ENCODE results near the gene ZBTB32.

ZBTB32 gene

DNA sequence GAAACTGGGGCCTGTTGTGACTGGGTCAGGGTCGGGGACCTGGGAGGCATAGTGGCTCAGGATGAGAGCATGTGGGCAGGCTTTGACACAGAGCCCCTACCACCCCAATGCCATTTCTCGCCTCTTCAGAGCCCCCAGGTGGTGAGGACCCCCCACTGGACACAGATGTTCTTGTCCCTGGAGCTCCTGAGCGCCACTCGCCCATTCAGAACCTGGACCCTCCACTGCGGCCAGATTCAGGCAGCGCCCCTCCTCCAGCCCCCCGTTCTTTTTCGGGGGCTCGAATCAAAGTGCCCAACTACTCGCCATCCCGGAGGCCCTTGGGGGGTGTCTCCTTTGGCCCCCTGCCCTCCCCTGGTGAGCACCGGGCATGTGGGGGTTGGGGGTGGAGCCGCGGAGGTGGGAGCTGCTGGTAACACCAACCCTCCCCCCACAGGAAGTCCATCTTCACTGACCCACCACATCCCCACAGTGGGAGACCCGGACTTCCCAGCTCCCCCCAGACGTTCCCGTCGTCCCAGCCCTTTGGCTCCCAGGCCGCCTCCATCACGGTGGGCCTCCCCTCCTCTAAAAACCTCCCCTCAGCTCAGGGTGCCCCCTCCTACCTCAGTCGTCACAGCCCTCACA is 27.5 kb downstream of the ZBTB32 start:
- H3K4me3 ChIP-seq (ENCODE audit: low read length), result no peak overlapping the region
- DNase-seq (ENCODE audit: low read depth), result no peak
- TF ChIP-seq, protein P1, sequence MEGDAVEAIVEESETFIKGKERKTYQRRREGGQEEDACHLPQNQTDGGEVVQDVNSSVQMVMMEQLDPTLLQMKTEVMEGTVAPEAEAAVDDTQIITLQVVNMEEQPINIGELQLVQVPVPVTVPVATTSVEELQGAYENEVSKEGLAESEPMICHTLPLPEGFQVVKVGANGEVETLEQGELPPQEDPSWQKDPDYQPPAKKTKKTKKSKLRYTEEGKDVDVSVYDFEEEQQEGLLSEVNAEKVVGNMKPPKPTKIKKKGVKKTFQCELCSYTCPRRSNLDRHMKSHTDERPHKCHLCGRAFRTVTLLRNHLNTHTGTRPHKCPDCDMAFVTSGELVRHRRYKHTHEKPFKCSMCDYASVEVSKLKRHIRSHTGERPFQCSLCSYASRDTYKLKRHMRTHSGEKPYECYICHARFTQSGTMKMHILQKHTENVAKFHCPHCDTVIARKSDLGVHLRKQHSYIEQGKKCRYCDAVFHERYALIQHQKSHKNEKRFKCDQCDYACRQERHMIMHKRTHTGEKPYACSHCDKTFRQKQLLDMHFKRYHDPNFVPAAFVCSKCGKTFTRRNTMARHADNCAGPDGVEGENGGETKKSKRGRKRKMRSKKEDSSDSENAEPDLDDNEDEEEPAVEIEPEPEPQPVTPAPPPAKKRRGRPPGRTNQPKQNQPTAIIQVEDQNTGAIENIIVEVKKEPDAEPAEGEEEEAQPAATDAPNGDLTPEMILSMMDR (IDR thresholded peaks at IDR 0.05; ENCODE audit: insufficient read depth, low read depth, low read length, missing control alignments), result no peak

DNA sequence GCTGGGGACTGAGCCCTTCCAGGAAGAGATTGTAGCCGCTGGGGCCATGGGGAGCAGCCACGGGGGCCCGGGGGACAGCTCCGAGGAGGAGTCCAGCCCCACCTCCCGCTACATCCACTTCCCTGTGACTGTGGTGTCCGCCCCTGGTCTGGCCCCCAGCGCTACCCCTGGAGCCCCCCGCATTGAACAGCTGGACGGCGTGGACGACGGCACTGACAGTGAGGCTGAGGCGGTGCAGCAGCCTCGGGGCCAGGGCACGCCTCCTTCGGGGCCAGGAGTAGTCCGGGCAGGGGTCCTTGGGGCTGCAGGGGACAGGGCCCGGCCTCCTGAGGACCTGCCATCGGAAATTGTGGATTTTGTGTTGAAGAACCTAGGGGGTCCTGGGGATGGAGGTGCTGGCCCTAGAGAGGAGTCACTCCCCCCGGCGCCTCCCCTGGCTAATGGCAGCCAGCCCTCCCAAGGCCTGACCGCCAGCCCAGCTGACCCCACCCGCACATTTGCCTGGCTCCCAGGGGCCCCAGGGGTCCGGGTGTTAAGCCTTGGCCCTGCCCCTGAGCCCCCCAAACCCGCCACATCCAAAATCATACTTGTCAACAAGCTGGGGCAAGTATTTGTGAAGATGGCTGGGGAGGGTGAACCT is 28.3 kb downstream of the ZBTB32 start:
- H3K4me3 ChIP-seq (ENCODE audit: low read length), result no peak overlapping the region
- TF ChIP-seq, protein P1 (IDR thresholded peaks at IDR 0.05; ENCODE audit: insufficient read depth, low read depth, low read length, missing control alignments), result no peak
- DNase-seq (ENCODE audit: low read depth), result no peak

DNA sequence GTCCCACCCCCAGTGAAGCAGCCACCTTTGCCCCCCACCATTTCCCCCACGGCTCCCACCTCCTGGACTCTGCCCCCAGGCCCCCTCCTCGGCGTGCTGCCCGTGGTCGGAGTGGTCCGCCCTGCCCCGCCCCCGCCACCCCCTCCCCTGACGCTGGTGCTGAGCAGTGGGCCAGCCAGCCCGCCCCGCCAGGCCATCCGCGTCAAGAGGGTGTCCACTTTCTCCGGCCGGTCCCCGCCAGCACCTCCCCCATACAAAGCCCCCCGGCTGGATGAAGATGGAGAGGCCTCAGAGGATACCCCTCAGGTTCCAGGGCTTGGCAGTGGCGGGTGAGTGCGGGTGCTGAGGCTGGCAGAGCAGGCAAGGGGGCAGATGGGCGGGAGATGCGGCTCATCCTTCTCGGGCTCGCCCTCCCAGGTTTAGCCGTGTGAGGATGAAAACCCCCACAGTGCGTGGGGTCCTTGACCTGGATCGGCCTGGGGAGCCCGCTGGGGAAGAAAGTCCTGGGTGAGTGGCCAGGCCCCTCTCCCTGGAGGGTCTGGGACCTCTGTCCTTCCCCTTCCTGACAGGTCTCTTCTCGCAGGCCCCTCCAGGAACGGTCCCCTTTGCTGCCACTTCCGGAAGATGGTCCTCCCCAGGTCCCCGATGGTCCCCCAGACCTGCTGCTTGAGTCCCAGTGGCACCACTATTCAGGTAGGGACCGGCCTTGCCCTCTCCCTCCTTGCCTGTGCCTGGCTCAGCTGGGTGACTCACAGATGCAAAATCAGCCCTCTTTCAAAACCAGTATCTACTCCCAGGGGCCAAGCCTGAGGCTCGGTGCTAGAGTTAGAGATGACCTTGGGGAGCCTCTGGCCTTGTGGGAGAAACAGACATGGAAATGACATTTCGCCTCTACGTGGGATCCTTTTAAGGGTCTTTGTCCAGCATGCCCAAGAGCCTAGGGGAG is 29.1 kb downstream of the ZBTB32 start:
- TF ChIP-seq, protein P1 (IDR thresholded peaks at IDR 0.05; ENCODE audit: insufficient read depth, low read depth, low read length, missing control alignments), result no peak
- DNase-seq (ENCODE audit: low read depth), result no peak
- H3K4me3 ChIP-seq (ENCODE audit: low read length), result no peak overlapping the region

DNA sequence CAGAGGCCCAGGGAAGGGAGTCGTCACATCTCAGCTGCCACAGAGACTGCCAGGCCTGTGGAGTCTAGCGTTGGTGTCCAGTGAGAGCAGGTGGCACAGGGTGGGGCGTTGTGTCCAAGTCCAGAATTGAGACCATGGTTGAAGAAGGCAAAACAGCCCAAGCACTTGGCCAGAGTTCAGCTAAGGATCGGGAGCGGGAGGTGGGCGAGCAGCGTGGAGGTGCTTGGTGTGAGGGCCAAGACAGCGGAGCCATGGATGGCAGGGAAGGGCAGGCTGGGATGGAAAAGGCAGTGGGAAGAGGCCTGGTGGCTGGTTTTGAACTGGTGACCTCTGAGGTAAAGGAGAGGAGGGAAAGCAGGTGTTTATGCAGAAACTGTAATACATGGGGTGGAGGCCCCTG is 29.9 kb downstream of the ZBTB32 start:
- H3K4me3 ChIP-seq (ENCODE audit: low read length), result no peak overlapping the region

DNA sequence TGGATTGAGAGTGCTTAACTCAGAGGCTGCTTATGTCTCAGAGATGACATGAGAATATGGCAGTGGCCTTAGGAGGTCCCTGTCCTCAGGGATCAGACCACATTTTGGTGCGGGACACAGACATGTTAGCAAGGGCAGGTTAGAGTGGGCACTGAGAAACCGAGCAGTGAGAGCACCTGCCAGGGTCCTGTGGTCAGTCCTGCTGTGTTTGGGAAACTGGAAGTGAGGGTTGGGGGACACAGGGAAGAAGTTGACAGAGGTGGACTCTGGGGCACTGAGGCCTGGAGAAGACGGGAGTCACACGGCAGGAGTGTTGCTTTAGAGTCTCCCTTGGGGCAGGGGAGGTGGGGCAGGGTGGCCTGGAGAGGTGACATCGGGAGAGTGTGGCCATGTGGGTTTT is 30.5 kb downstream of the ZBTB32 start:
- no peak for DNase-seq (ENCODE audit: low read depth)
- no peak overlapping the region for H3K4me3 ChIP-seq (ENCODE audit: low read length)
- TF ChIP-seq, protein P1 (IDR thresholded peaks at IDR 0.05; ENCODE audit: insufficient read depth, low read depth, low read length, missing control alignments), result no peak

More for the DNA sequence above, 29.9 kb downstream of the ZBTB32 start:
- TF ChIP-seq, protein P1 (IDR thresholded peaks at IDR 0.05; ENCODE audit: insufficient read depth, low read depth, low read length, missing control alignments), result no peak
- DNase-seq (ENCODE audit: low read depth), result no peak

DNA sequence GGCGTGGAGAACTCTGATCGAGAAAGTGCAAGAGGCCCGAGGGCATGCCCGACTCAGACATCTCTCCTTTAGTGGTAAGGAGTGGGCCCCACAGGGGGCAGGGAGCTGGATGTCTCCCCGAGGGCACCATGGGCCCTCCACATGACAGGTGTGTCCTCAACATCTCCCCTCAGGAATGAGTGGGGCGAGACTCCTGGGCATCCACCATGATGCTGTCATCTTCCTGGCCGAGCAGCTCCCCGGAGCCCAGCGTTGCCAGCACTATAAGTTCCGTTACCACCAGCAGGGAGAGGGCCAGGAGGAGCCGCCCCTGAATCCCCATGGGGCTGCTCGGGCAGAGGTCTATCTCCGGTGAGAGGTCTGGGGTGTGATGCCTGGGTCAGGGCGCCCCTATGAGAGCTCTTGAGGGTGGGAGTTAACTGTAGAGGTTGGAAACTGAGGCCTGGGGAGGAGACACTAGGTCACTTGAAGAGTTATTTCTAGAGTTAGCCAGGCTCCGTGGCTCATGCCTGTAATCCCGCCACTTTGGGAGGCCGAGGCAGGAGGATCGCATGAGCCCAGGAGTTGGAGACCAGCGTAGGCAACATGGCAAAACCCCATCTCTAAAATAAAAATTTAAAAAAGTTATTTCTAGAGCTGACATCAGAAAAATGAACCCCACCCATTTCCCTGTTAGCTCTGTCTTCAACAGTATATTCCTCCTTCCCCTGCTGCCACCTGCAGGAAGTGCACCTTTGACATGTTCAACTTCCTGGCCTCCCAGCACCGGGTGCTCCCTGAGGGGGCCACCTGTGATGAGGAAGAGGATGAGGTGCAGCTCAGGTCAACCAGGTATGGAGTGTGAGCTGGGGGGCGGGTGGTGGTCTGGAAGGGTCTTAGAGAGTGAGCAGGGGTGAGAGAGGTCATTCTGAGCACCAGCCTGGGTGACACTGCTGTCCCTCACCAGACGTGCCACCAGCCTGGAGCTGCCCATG is 32.8 kb downstream of the ZBTB32 start:
- DNase-seq (ENCODE audit: low read depth), result peak; percentile 34
- no peak overlapping the region for H3K4me3 ChIP-seq (ENCODE audit: low read length)
- TF ChIP-seq, protein P1 (IDR thresholded peaks at IDR 0.05; ENCODE audit: insufficient read depth, low read depth, low read length, missing control alignments), result peak; percentile 32

Measured in epithelial cell of esophagus (primary cell).